Hematopoietic multipotent progenitor cell (in vitro differentiated cells): ENCODE data around the gene SDC4. TPM values are rescaled to one million over a fixed set of nuclear protein-coding genes. Genes with fewer than 3 reads are reported as not detected.

Experiments used
- total RNA-seq: library from RNA; depleted of rRNA; stranded (reverse); fragments of >200 nt; gene quantifications from one replicate; pipeline ENCODE4 v1.2.3, GENCODE V29; 2012

Gene SDC4
- total RNA-seq, 1 donor = 4.0 TPM

Other genes starting within 250 kb of the SDC4 start
- gene KCNS1, start 247.3 kb downstream of the SDC4 start, total RNA-seq = 0.54 TPM
- not detected for gene WFDC5, start 233.2 kb downstream of the SDC4 start, total RNA-seq
- gene WFDC12, start 224.0 kb downstream of the SDC4 start, total RNA-seq = not detected
- gene PI3, start 173.5 kb downstream of the SDC4 start, total RNA-seq = not detected
- not detected for gene SEMG1, start 141.4 kb downstream of the SDC4 start, total RNA-seq
- not detected for gene SEMG2, start 127.1 kb downstream of the SDC4 start, total RNA-seq
- gene SLPI, start 93.9 kb downstream of the SDC4 start, total RNA-seq = not detected
- gene RBPJL, start 41.6 kb downstream of the SDC4 start, total RNA-seq = not detected
- under 0.01 TPM for gene MATN4, start 40.1 kb downstream of the SDC4 start, total RNA-seq
- 31.2 TPM for gene SYS1, start 14.7 kb upstream of the SDC4 start, total RNA-seq
- not detected for gene TP53TG5, start 29.9 kb upstream of the SDC4 start, total RNA-seq
- 7.0 TPM for gene DBNDD2, start 59.9 kb upstream of the SDC4 start, total RNA-seq
- gene PIGT, start 67.7 kb upstream of the SDC4 start, total RNA-seq = 116 TPM
- not detected for gene WFDC2, start 121.3 kb upstream of the SDC4 start, total RNA-seq
- gene SPINT3, start 167.2 kb upstream of the SDC4 start, total RNA-seq = not detected
- not detected for gene WFDC6, start 191.1 kb upstream of the SDC4 start, total RNA-seq
- gene EPPIN, start 199.0 kb upstream of the SDC4 start, total RNA-seq = not detected
- gene WFDC8, start 230.9 kb upstream of the SDC4 start, total RNA-seq = not detected